Measurements from ENCODE around the gene ZNF124.
"Not testable (repeated sequence)": the region's sequence is repeated elsewhere in the genome, so short reads cannot be mapped to it uniquely, and the experiment has no call there.

The ZNF124 gene

DNA sequence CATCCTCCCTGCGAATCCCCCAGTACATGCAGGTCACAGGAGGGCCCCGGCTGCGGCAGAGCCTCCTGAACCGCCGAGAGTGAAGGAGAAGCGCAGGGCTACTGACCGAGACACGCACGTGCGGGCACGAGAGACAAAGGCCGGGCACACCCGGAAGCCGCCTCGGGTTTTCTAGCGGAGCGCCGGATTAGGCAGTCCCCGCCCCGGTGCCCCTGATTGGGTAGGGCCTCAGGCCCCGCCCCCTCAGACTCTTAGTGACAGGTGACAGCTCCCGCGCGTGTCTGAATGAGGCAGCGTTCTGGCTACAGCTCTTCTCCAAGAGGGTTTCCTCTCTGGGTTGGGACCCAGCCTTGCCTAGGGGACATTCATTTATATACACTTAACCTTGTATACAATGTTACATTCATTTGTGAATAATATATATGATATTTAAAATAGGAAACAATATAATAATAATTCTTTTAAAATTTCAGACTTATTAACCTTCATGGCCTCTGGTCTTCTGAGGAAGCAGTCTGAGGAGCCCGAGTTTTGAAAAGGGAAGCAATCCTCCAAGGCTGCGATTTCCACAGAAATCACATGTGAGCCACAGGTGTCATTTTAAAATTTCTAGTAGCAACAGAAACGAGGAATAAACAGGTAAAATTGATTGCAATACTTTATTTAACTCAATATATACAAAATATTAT, at the start of gene ZNF124:
Gene ZNF124, minus strand, starts transcription at position 146 of the 689 bp plus-strand sequence. Its CDS starts 143 bp downstream, at position 3.
- in situ Hi-C loops (cut with HindIII; ENCODE audit: low pct_unique_long_range_greater_than_20kb, low sequenced_read_pairs); DNase-seq (ENCODE audit: low read depth in 1 of 2, low spot score in 1 of 2): not testable (repeated sequence)

DNA sequence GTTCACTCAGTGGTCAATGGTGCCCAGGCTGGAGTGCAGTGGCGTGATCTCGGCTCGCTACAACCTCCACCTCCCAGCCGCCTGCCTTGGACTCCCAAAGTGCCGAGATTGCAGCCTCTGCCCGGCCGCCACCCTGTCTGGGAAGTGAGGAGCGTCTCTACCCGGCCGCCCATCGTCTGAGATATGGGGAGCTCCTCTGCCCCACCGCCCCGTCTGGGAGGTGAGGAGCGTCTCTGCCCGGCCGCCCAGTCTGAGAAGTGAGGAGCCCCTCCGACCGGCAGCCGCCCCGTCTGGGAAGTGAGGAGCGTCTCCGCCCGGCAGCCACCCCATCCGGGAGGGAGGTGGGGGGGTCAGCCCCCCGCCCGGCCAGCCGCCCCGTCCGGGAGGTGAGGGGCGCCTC, 48.5 kb upstream of the ZNF124 start:
- DNase-seq (ENCODE audit: low read depth in 1 of 2, low spot score in 1 of 2); in situ Hi-C loops (cut with HindIII; ENCODE audit: low pct_unique_long_range_greater_than_20kb, low sequenced_read_pairs): not testable (repeated sequence)

DNA sequence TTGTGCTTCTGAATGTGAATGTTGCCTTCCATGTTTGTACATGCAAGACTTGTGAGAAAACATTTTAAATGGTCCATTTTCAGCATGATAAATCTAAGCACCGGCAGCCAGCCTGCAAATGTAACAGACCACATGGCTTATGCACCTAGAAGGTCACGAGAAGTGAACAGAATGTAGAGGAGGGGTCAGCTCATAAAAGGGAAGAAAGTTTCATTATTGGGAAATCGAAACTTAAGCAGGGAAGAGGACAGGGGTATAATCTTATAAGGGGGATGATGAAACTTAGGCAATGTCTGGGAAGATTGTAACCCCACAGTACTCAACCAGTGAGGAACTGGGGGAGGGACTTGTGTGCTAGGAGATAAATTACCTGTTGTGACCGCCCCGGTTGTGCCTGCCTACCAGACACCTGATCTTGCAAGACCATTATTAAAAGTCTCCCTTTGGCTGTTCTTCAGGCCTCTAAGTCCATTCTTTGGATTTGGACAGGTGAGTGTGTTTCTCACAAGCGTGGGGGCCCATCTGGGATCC, 46.4 kb upstream of the ZNF124 start:
- DNase-seq (ENCODE audit: low read depth in 1 of 2, low spot score in 1 of 2), result no peak
- in situ Hi-C loops (cut with HindIII; ENCODE audit: low pct_unique_long_range_greater_than_20kb, low sequenced_read_pairs), result no loop called here
- no peak for TF ChIP-seq JUND (IDR thresholded peaks at IDR 0.05; ENCODE audit: low read depth)

DNA sequence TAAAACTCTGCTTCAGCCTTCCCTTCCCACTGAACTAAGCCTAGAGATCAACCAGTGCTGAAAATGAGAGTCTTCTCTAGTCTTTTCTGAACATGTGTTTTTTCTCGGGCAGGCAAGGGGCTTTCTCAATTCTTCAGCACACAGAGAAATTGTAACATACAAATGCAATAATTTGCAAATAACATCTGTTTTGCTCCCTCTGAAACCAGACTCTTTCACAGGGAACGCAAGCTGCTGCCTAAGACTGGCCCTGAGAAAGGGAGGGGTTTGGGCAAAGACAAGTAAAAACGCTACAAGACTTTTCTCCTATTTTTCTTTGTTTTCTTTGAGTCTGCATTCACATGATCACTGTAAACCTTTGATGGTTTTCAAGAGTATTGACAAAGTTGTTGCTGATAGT, 44.4 kb upstream of the ZNF124 start:
- DNase-seq (ENCODE audit: low read depth in 1 of 2, low spot score in 1 of 2), result no peak
- TF ChIP-seq JUND (IDR thresholded peaks at IDR 0.05; ENCODE audit: low read depth), result no peak
- in situ Hi-C loops (cut with HindIII; ENCODE audit: low pct_unique_long_range_greater_than_20kb, low sequenced_read_pairs), result no loop called here

DNA sequence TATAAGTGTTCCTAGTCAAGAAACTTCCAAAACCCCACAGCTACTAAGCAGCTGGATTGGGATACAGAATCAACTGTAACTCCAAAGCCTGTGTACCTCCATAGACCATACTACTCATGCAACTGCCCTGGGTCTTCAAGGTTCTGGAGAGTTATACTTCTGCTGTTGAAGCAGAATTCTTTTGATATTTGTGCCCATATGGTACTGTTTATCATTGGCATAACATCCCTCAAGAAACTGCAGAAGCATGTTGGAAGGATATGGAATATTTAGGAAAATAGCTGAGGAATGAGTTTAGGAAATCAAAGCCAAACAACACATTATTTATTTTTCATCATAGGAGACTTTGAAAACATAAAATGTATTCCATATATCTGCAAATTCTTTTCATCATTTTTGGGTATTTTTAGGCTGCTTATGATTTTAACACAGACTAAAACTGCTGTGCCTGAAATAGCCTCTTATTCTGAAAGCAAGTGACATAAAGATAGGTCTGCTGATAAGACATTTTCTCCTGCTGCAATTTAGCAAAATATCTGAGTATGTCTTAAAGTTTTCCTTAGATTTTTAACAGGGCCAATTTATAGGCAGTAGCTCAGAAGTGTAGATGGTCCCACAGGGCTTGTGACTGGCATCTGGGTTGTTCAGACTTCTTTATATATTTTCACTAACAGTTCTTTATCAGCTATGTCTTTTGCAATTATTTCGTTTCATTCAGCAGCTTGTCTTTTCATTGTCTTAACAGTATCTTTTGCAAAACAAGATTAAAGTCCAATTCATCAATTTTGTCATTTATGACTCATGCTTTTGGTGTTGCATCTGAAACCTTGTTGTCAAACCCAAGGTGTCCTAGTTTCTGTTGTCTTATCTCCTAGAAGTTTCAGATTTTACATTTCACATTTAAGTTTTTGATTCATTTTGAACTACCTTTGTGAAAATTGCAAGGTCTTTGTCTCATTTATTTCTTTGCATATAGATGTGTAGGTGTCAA, 41.1 kb upstream of the ZNF124 start:
- in situ Hi-C loops (cut with HindIII; ENCODE audit: low pct_unique_long_range_greater_than_20kb, low sequenced_read_pairs), result no loop called here
- TF ChIP-seq JUND (IDR thresholded peaks at IDR 0.05; ENCODE audit: low read depth), result no peak
- no peak for DNase-seq (ENCODE audit: low read depth in 1 of 2, low spot score in 1 of 2)

DNA sequence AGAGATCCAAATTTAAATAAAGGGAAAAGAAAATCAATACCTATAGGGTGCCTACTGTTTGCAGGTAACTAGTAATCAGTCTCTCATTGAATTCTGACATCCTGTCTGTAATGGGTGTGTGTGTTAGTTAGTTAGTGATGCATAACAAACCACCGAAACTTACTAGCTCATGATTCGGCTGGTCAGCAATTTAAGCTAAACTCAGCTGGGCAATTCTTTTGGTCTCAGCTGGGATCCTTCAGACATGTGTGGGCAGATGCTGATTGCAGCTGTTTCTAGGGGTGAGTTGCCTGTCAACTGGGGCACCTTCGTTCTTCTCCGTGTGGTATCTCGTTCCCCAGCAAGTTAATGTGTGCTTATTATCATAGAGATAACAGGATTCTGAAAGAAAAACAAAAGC, 40.2 kb upstream of the ZNF124 start:
- no peak for TF ChIP-seq JUND (IDR thresholded peaks at IDR 0.05; ENCODE audit: low read depth)
- in situ Hi-C loops (cut with HindIII; ENCODE audit: low pct_unique_long_range_greater_than_20kb, low sequenced_read_pairs), result no loop called here
- DNase-seq (ENCODE audit: low read depth in 1 of 2, low spot score in 1 of 2), result no peak

DNA sequence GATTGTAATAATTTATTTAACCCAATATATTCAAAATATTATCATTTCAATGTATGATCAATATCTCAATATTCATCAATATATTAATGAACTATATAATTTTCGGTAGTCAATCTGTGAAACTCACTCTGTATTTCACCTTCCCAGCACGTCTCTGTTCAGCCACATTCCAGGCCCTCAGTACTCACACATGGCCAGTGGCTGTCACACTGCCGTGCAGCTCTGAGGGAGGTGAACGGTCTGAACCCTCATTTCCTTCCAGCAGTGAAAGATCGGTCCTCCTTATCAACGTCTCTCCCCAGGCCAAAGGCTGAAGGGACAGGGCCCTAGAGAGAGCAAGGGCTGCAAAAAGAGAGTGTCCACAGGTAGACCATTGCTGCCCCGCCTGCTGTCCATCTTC, 39.5 kb upstream of the ZNF124 start:
- in situ Hi-C loops (cut with HindIII; ENCODE audit: low pct_unique_long_range_greater_than_20kb, low sequenced_read_pairs), result no loop called here
- no peak for DNase-seq (ENCODE audit: low read depth in 1 of 2, low spot score in 1 of 2)
- TF ChIP-seq JUND (IDR thresholded peaks at IDR 0.05; ENCODE audit: low read depth), result no peak

DNA sequence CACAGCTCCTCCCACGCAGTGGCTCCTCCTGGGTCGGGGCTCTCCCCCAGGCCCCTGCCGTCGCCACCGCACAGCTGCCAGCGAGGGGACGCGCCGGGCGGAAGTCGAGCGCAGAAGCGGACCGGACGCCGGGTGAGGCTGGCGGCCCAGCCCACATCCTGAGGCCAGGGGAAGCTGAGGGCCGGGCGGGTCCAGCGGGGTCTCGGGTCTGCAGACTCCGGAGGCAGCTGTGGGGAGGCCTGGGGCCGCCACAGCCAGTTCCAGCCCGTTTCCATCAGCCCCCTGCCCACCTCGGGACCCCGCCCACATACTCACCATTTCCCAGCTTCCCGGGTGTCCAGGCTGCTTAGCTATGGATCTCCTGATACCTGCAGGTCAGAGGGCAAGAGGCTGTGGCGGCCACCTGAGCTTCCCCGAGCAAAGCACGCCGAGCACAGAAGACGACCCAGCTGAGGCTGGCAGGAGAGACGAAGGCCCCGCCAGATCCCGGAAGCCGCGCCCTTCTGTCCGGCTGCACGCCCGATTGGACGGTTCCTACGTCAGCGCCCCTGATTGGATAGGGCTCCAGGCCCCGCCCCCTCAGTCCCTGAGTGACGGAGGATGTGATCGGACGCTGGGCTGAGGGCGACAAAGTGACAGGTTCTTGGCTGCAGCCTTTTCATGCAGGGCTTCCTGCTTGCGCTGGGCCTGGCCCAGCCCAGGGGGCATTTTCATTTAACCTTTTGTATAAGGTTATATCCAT, 38.7 kb upstream of the ZNF124 start:
- in situ Hi-C loops (cut with HindIII; ENCODE audit: low pct_unique_long_range_greater_than_20kb, low sequenced_read_pairs), result no loop called here
- TF ChIP-seq JUND (IDR thresholded peaks at IDR 0.05; ENCODE audit: low read depth), result no peak
- DNase-seq (ENCODE audit: low read depth in 1 of 2, low spot score in 1 of 2), result peak; percentile 96 to 97

DNA sequence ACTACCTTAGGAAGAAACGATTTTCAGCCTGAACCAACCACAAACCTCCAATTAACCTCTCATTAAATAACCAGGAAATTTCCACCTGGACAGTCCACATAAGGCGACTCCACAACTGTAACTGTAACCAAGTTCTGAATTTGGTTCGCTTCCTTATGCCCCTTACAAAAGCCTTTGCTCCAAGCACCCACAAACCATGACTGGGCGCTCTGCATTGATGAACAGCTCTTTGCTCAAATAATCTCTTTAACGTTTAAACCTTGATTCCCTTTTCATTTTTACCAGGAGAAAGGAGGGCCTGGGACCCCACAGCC, 38.2 kb upstream of the ZNF124 start:
- in situ Hi-C loops (cut with HindIII; ENCODE audit: low pct_unique_long_range_greater_than_20kb, low sequenced_read_pairs), result no loop called here
- TF ChIP-seq JUND (IDR thresholded peaks at IDR 0.05; ENCODE audit: low read depth), result no peak
- no peak for DNase-seq (ENCODE audit: low read depth in 1 of 2, low spot score in 1 of 2)

DNA sequence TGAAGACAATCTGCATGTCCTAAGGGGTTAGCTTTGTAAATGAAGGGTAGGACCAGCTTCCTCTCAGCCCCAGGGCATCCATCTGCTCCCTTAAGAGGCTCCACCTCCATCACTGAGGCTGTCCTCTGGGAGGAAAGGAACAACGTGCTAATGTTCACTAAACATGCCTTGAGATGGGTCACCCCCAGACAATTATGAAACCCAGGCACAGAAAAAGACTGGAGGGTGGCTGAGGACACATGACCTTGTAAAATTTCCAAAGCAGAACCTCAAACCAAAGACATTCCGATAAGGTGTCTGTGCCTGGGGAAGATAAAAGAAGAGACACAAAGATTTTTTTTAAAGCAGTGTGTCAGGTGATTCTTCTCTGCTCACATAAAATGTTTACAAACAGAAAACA, 37.6 kb upstream of the ZNF124 start:
- in situ Hi-C loops (cut with HindIII; ENCODE audit: low pct_unique_long_range_greater_than_20kb, low sequenced_read_pairs), result no loop called here
- TF ChIP-seq JUND (IDR thresholded peaks at IDR 0.05; ENCODE audit: low read depth), result no peak
- DNase-seq (ENCODE audit: low read depth in 1 of 2, low spot score in 1 of 2), result no peak

DNA sequence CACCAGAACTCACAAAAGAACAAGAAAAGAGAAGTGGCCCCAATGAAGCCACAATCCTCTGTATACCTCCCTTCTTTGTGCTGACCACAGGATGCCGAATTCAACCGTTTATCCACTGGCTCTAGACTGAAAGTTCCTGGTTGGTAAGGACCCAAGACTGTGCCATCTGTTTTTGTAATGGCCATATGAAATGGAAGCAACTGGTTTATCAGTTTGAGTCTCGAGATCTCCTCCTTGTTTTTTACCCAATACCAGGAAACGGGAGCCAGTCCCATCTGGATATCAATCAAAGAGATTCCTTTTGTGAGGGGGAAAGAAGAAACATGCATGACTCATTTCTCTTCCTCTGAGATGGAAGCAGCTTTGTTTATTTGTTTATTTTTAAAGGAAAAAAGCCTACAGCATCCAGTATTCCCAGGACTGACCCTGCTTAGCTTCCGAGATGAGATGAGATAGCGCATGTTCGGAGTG, 32.4 kb upstream of the ZNF124 start:
- DNase-seq (ENCODE audit: low read depth in 1 of 2, low spot score in 1 of 2), result no peak
- in situ Hi-C loops (cut with HindIII; ENCODE audit: low pct_unique_long_range_greater_than_20kb, low sequenced_read_pairs), result no loop called here
- TF ChIP-seq JUND (IDR thresholded peaks at IDR 0.05; ENCODE audit: low read depth), result no peak

DNA sequence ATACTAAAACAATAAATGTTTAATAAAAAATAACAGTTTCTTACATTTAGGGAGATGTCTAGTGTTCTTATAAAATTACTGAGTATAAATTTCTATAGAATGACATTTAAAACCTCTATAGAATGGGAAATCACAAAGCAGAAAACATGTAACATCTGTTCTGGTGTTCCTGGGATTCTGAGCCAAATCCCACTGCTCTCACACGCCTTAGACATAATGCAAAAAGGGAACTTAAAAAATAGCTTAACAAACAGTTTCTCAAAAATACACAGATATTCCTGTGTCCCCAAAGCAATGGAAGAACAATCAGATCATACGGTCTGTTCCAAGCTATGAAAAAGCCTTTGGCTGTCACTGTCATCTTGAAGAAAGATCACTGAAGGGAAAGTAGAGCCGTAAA, 27.0 kb upstream of the ZNF124 start:
- no peak for TF ChIP-seq JUND (IDR thresholded peaks at IDR 0.05; ENCODE audit: low read depth)
- in situ Hi-C loops (cut with HindIII; ENCODE audit: low pct_unique_long_range_greater_than_20kb, low sequenced_read_pairs), result no loop called here
- no peak for DNase-seq (ENCODE audit: low read depth in 1 of 2, low spot score in 1 of 2)
